Activated CD8-positive, alpha-beta memory T cell treated with anti-CD3 and anti-CD28 coated beads for 1 hour (primary cell): ENCODE measurements around the gene GPR89B.
"Not testable (repeated sequence)": the region's sequence is repeated elsewhere in the genome, so short reads cannot be mapped to it uniquely, and the experiment has no call there.

Source experiments
- DNase-seq, 2 donors: peaks; one replicate each; pipeline ENCODE4 v3.0.0-alpha.2; 2020; ENCODE audit warnings: low read depth in 1 of 2; ENCODE audit errors: extremely low read depth in 1 of 2

The GPR89B gene

DNA sequence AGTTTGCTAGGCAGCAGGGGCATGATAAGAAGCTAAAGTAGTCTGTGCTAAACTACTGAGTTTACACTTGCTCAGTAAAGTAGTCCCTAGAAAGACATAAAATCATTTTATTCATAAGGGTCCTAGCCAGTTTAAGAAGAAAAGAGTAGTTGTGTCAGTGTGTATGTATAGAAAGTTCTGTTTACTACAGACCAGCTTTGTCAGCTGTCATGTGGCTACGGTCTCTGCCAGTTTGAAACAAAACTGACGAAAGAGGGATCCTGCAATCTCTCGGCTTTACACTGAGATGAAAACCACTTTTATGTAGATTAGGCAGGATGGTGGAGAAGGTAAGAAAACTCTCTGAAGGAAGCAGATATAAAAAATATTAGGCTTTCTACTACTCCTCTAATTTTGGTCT is 7.1 kb downstream of the GPR89B start:
- not testable (repeated sequence) for DNase-seq

DNA sequence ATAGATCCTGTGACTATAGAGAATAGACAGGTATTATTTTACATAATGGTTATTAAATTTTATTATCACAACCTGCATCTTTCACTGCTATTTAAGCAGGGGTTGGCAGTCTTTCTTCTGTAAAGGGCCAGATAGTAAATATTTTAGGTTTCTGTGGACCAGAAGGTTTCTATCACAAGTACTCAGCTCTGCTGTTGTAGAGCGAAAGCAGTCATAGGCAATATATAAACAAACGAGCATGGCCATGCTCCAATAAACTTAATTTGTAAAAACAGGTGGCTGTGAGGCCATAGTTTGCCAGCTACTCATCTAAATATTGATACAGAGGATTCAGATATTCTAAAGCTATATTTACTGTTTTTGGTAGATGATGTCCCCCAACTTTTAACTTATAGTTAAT is 12.2 kb downstream of the GPR89B start:
- not testable (repeated sequence) for DNase-seq

DNA sequence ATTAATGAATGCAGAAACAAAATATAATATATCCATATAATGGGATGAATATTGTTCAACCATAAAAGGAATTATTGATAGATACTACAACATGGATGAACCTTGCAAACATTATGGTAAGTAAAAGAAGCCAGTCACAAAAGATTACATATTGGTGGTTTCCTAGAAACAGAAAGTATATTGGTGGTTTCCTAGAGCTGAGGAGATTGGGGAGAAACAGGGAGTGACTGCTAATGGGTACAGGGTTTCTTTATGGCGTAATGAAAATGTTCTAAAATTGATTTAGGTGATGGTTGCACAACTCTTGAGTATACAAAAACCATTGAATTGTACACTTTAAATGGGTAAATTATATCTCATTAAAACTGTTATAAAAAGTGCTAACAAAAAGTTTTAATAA is 14.3 kb downstream of the GPR89B start:
- DNase-seq = not testable (repeated sequence)

DNA sequence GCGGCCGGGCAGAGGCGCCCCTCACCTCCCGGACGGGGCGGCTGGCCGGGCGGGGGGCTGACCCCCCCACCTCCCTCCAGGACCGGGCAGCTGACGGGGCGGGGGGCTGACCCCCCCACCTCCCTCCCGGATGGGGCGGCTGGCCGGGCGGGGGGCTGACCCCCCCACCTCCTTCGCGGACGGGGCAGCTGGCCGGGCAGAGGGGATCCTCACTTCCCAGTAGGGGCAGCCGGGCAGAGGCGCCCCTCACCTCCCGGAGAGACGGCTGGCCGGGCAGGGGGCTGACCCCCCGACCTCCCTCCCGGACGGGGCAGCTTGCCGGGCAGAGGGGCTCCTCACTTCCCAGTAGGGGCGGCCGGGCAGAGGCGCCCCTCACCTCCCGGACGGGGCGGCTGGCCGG is 21.3 kb downstream of the GPR89B start:
- DNase-seq = not testable (repeated sequence)

DNA sequence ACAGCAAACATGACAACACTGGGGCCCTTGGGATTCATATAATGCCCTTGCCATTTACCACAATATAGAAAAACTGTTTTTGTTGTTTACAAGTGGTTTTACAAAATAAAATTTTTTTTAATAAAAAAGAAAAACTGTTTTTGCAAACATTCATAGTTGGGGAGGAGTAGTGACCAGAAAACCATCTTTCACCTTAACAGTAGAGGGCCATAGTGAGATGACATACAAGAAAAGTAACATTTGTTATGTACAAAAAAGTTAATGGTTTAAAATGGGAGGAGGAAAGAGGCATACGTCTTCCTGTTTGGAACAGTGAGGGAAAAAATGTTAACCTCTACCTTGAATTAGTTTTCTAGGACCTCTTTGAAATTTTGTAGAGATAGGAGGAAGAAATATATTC is 30.7 kb downstream of the GPR89B start:
- DNase-seq = not testable (repeated sequence)

DNA sequence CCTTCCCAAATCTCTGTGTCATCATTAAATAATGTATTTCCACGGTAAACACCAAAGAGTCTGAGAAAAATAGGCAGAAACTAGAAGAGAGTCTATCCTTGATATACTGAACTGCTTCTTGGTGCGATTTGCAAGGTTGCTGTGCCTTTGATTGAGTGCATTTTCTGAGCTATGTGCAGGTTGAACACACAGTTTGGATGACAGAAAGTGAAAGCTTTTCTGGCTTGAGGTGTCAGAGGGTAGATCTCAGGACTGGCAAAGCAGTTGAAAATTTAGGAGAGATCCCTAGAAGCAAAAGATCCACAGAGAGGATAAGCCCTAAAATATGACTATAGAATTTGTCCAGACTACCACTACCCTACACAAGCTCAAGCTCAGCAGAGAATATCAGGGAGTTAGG is 31.5 kb downstream of the GPR89B start:
- not testable (repeated sequence) for DNase-seq

DNA sequence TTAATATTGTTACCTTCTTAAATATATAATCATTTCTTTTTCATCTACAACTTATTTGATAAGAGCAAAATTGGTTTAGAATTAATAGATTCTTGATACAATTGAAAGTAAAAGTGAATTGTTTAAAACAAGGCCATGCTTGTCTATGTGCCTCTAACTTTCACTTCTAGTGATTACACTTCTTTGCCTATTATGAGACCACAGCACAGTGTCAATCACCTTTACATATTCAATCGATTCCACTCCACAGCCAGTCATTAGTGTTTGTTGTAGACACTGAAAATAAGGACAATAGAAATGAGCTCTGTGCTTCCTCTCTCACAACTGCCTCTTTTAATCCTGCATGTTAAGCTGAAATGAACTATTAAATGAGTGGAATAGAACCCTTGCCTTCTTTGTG is 36.4 kb downstream of the GPR89B start:
- not testable (repeated sequence) for DNase-seq

DNA sequence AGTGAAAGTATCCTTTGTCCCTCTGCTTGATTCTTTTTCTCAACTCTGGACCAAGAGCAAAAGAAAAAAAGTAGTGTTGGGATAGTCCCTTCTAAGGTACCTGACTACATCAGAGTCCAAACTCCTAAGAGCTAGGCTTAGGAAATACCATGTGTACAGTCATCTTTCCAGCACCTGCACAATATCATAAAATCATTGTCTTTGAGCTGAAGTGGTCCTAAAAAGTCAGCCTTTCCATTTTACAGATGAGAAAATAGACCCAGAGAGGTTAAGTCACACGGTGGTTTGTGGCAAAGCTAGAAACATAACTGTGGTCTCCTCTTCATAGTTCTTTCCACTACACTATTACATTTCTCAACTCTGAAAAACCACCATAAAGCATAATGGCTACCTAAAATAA is 38.4 kb downstream of the GPR89B start:
- DNase-seq = not testable (repeated sequence)

DNA sequence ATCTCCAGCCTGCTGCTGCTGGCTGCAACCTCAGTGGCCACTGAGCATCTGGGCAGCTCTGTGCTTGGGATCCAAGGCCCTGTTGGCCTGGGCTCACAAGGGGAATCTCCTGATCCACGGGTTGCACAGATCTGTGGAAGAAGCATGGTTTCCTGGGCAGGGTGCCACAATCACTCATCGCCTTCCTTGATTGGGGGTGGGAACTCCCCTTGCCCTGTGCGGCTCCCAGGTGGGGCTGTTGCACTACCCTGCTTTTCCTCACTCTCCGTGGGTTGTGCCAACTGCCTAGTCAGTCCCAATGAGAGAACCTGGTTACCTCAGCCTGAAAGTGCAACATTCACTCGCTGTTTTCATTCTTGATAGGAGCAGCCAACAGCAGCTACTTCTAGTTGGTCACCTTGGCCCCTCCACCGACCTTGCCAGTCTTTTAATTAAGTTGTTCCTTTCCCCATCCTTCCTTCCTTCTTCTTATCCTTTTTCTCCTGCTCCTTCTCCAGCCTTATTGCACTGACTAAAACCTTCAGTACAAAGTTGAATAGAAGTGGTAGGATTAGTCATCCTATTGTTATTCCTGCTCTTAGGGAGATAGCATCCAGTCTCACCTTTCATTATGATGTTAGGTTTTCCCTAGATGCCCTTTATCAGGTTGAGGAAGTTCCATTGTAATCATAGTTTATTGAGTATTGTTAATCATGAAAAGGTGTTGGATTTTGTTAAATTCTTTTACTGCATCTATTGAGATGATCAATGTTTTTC is 50.9 kb downstream of the GPR89B start:
- DNase-seq = not testable (repeated sequence)

DNA sequence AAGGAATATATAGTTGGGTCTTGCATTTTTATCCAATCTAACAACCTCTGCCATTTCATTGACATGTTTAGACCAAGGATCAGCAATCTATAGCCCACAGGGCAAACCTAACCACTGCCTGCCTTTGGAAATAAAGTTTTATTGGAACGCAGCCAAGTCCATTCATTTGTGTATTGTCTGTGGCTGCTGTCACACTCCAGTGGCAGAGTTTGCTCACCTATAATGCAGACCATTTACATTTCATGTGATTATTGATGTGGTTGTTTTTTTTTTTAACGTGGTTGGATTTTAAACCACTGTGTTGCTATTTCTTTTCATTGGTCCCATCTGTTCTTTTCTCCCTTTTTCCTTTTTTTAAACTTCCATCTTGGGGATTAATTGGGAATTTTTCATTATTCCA is 57.2 kb downstream of the GPR89B start:
- DNase-seq = not testable (repeated sequence)

DNA sequence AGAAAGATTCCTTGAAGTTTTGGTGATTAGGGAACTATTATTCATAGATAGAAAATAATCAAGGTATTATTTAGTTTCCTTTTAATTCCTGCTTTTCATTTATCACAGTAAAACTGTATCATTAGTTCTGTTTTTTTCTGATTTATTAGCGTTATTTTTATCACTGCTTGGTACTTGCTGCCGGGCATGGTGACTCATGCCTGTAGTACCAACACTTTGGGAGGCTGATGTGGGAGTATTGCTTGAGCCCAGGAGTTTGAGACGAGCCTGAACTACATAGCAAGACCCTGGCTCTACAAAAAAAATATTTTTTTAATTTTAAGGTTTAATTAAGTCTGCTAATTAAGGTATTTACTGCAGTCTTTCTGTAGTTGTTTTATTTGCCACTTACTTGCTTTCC is 59.7 kb downstream of the GPR89B start:
- not testable (repeated sequence) for DNase-seq

DNA sequence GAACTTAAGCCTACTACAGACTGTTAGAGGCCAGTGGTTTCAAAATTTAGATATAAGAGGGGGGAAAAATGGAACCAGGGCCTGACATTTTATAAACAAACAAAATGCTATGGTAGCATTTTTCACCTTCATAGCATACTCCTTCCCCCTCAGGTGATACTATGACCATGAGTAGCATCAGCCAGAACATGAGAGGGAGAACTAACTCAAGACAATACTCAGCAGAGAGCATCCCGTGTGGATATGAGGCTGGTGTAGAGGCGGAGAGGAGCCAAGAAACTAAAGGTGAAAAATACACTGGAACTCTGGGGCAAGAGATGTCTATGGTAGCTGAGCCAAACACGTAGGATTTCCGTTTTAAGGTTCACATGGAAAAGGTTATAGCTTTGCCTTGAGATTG is 64.7 kb downstream of the GPR89B start:
- DNase-seq = not testable (repeated sequence)

DNA sequence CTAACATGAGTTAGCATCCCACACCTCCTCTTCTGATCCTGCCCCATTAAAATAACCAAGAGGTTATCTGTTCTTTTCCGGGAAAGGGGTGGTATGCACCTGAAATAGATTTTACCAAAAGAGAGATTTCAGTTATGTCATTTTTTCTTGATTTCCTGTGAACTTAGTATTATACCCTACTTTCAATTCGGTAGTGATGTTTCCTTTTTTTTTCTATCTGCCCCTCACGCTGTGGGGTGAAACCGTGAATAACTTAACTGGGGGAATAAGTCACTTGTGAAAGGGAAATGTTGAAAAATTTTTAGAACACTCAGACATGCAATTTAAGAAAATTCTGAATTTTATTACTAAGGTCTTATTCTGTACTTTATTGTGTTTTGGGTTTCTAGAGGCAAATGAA is 65.2 kb downstream of the GPR89B start:
- DNase-seq = not testable (repeated sequence)

DNA sequence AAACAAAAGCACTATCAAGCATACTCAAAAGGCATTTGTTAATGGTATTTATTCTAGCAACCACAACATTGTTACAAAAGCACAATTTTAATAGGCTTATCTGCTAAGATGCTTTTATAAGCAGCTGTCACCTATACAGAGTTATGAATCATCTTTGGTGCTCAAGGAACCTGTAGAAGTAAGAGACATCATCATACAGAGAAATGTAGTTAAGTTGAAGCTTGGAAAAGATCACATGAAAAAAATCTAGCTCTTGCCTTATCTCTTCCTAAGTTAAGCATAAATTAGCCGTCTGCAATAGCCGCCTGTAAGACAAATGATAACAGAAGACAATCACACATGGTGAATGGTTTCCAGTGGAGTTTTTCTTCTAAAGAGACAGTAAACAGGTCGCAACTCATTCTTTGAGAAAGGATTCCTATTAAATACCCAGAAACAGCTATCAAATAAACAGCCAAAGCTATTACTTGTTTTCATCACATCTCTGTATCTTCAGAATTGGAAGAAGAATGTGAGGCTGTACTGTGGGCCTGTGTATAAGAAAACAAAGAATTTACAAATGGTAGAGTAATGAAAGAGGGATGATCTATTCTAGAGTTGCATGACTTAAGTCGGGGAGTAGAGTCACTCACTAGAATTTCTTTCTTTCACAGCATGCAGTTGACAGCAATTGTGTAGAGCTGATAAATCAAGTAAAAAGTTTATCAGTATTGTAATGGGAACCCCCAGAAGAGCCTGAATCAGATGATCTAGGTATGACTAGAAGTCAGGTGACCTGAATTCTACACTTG is 65.8 kb downstream of the GPR89B start:
- DNase-seq = not testable (repeated sequence)

DNA sequence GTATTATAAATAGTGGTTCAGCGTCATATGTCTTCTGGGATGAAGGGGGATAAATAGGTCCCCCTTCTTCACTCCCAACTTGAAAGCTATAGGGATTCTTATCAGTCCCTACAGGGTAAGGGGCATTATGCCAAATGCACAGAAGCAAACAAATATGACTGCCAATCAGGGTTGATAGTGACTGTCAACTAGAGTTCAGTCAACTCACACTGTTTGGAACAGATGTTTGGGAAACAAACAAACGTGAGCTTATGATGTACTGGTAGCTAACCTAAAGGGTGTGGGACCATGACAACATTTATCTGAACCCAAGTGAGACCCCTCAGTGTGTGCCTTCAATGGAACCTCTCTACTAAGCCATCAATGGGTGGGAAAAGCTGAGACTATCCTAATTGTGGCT is 67.9 kb downstream of the GPR89B start:
- DNase-seq = not testable (repeated sequence)

DNA sequence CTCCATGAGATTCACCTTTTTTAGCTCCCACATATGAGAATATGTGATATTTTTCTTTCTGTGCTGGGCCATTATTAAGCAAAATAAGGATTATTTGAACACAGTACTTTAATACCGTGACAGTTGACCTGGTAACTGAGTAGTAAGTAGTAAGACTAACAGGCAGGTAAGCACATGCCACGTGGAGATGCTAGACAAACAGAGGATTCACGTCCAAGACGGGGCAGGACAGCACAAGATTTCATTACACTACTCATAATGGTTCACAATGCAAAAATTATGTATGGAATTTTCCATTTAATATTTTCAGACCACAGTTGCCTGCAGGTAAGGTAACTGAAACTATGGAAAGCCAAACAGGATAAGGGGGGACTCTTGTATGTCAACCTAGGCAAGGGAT is 79.5 kb downstream of the GPR89B start:
- not testable (repeated sequence) for DNase-seq

DNA sequence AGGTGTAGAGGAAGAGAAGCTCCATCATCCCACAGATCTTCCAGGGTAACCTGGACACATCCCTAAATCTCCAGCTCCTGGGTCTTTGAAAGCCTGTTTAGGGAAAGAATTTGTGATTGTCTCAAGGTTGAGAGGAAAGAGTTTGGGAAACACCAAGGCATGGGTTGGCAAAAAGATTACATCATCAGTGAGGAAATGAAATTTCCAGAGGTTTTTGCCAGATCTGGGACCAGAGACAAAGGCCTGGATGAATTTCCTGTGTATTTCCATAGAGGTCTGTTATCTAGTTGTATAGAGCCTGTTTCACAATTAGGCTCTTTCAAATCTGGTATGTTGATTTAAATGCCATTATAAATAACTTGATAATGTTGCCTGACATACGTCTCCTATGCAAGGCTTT is 82.3 kb downstream of the GPR89B start:
- no peak for DNase-seq

DNA sequence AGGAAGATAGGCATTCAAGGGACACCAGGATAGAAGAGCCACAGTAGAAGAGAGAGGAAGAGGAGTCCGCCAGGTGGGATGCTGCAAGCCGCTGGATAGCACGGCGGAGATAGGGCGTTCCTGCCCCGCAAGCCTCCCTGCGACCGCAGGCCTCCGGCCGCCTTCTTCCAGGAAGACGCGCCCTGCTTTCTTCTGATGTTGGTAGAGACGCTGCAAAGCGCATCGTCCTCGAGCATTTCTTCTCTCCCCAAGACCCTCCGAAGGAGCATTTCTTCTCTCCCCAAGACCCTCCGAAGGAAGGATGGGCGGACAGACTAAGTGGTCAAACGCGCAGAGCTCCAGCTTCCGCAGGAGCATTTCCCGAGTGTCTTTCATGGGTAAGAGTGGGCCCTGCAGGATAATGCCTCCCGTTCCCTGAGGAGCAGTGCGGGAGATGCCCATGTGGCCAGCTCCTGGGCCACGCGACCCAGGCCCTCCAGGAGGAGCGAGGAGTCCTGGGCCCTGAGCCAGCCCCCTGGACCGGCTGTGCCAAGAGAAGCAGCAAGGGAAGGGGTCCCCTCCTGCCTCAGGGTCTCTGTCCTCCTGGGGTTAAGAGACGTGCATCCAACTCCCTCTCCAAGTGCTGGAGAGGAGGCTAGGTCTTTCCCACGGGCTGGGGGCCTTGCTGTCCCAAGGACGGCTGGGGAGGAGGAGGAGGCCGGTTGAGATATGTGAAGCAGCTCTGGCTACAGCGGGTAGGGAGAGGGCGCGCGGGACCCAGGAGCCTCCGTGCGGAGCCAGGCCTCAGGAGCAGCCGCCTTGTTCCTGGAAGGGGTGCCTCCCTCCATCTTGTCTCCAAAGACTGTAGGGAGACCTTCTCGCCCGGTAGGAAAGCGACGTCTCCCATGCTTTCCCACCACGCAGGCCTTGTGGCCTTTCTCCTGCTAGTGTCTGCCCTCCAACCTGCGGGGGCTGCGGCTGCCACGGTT is 85.2 kb downstream of the GPR89B start:
- not testable (repeated sequence) for DNase-seq

DNA sequence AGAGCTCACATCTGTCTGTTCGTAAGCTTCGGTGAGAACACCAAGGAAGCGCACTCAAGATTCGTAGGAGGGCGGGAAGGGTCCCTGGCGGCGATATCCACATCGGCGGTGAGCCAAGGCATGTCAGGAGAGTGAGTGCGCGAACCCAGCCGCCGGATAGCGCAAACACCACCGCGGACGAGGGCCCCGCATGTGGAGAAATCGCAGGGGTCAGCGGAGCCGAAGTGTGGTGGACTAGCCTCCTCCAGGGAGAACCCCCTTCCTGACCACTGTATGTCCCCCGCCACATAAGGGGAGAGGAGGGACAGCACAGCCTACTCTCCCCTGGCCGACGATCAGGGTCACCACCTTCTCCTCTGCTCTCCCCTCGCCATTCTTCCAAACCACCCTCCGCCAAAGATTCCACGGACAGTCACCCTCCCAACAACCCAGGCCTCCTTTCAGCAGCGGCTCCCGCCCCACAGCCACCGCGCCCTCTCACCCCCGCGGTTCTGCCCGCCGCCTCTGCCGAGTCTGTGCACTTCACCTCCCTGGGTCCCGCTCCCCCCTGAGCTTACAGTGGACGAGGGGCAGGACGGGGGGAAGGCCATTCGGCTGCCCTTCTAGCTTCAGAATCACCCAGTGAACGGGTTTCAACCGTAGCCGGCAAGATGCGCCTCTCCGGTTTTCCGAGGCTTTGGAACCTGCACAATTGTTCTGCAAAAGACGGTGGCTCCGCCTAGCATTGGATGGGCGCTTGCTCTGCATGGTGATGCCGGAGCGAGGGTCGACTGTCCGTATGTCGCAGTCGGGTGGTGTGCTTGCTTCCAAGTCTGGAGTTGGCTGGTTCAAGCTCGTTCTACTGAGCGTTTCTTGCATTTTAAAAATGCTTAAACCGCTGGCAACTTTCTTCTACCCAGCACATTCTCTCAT is 86.3 kb downstream of the GPR89B start:
- not testable (repeated sequence) for DNase-seq

DNA sequence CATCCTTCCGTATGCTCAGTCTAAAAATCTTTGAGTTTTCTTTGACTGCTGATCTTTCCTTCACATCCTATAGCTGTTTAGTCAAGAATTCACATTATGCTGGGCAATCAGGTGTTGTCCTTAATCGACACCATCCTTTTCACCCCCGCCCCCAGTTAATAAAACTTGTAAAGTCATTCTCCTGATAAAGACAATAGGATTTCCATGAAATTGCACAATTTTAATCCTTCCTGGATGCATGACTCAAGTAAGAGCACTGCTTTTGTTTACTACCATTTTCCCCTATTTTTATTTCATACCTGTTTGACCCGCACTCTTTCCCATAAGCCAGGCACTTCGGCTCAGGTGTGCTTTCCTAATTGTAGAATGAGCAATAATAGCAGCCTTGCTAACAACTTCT is 96.7 kb downstream of the GPR89B start:
- not testable (repeated sequence) for DNase-seq
